ENCODE measurements around the gene NF2. TPM values are rescaled to one million over a fixed set of nuclear protein-coding genes. Genes with fewer than 3 reads are reported as not detected.

Gene NF2
- total RNA-seq, 2 experiments from 2014 or later, result 23.1 to 24.5 TPM

GRCh38 chr22:29604076-29604360 is 585 bp downstream of the NF2 start:
- H3K9me3 ChIP-seq (ENCODE audit: control insufficient read depth in 1 of 2, insufficient read depth in 1 of 2, low read length in 2 of 2), result no peaks in the 10 kb centered on the region
- peak overlapping the region; percentile 82 for H3K4me3 ChIP-seq (ENCODE audit: low read length)
- Mint-ChIP-seq H3K27me3 (no peaks in the 10 kb centered on the region), H3K27ac (peak overlapping the region; percentile 96), H3K4me1 (ENCODE audit: low read depth) (peaks cover 42% of the 10 kb centered on the region), H3K36me3 (ENCODE audit: low read depth) (peaks cover 21% of the 10 kb centered on the region), H3K9me3 (no peaks in the 10 kb centered on the region), H3K4me3 (peak overlapping the region; percentile 98)
- ChIA-PET POLR2A (interaction anchor here (0.7 to 2.8 kb wide), 19 partner anchors 13 to 1336 kb away, joined by 3 to 32 read pairs (median 4); partner anchors contain the start of genes ASCC2, MTMR3, NIPSNAP1 and THOC5), CTCF (interaction anchor here (1.5 to 2.4 kb wide), 3 partner anchors 12 to 22 kb away, joined by 4 to 14 read pairs (median 7); no protein-coding TSS in a partner anchor)
- peak overlapping the region; percentile 44 to 87 for H3K27ac ChIP-seq (ENCODE audit: low read depth in 1 of 2, low read length in 2 of 2)
- no peaks in the 10 kb centered on the region for H3K27me3 ChIP-seq (ENCODE audit: control insufficient read depth in 1 of 2, insufficient read depth in 2 of 2, low read length in 2 of 2)
- intact Hi-C loops (cut with DNase I, micrococcal nuclease), result loop anchor here (2.0 to 5.0 kb wide), 2 partner anchors 163 to 278 kb away; partner anchors contain the start of genes MTMR3 (in 1 of the 2), UQCR10 (in 1 of the 2) and ZMAT5 (in 1 of the 2)
- peaks cover 33% of the 10 kb centered on the region for H3K4me1 ChIP-seq (ENCODE audit: insufficient read depth, low read length)
- peaks cover 7% of the 10 kb centered on the region for H3K36me3 ChIP-seq (ENCODE audit: insufficient read depth, low read length)
- no peak for ATAC-seq (ENCODE audit: poor library complexity)
- peak in 3 of 14 experiments; percentile 20 to 48 (median 42) for DNase-seq
- TF ChIP-seq CTCF (IDR thresholded peaks at IDR 0.05), result no peak

- Histone ChIP-seq H3K4me3 (ENCODE audit: low read length) (peak overlapping the region; percentile 82), H3K27ac (ENCODE audit: low read depth in 1 of 2, low read length in 2 of 2) (no peak overlapping the region), H3K9me3 (ENCODE audit: control insufficient read depth in 1 of 2, insufficient read depth in 1 of 2, low read length in 2 of 2) (peaks cover 0 to 6% of the 10 kb centered on the region in 2 experiments), H3K36me3 (ENCODE audit: insufficient read depth, low read length) (peaks cover 7% of the 10 kb centered on the region), H3K27me3 (ENCODE audit: control insufficient read depth in 1 of 2, insufficient read depth in 2 of 2, low read length in 2 of 2) (no peaks in the 10 kb centered on the region), H3K4me1 (ENCODE audit: insufficient read depth, low read length) (peaks cover 33% of the 10 kb centered on the region)
- TF ChIP-seq CTCF (IDR thresholded peaks at IDR 0.05), result no peak
- ATAC-seq (ENCODE audit: poor library complexity) (no peak), DNase-seq (no peak)
- POLR2A ChIA-PET, result interaction anchor here (1.4 to 2.8 kb wide), 4 partner anchors 16 to 52 kb away, joined by 5 to 32 read pairs (median 14); partner anchors contain the start of gene THOC5
- no peaks in the 10 kb centered on the region for H3K27me3 Mint-ChIP-seq
- intact Hi-C loops (cut with DNase I, micrococcal nuclease), result loop anchor here in 1 of 2 experiments (2.0 kb wide), 1 partner anchor 161 kb away; the partner anchor contains the start of genes UQCR10 and ZMAT5
- no peak overlapping the region for H3K27ac Mint-ChIP-seq
- CTCF ChIA-PET, result interaction anchor here (0.6 to 2.4 kb wide), 4 partner anchors 18 to 278 kb away, joined by 3 to 14 read pairs (median 4); no protein-coding TSS in a partner anchor
- peaks cover 29% of the 10 kb centered on the region for H3K36me3 Mint-ChIP-seq (ENCODE audit: low read depth)
- H3K9me3 Mint-ChIP-seq, result no peaks in the 10 kb centered on the region
- peak overlapping the region; percentile 98 for H3K4me3 Mint-ChIP-seq
- H3K4me1 Mint-ChIP-seq (ENCODE audit: low read depth), result peaks cover 50% of the 10 kb centered on the region
Measured at GRCh38 chr22:29605527-29605850, 2.1 kb downstream of the NF2 start.

- peaks cover 50% of the 10 kb centered on the region for H3K4me1 Mint-ChIP-seq (ENCODE audit: low read depth)
- Histone ChIP-seq H3K27ac (ENCODE audit: low read depth in 1 of 2, low read length in 2 of 2) (no peak overlapping the region), H3K9me3 (ENCODE audit: control insufficient read depth in 1 of 2, insufficient read depth in 1 of 2, low read length in 2 of 2) (peaks cover 0 to 6% of the 10 kb centered on the region in 2 experiments), H3K4me3 (ENCODE audit: low read length) (no peak overlapping the region), H3K27me3 (ENCODE audit: control insufficient read depth in 1 of 2, insufficient read depth in 2 of 2, low read length in 2 of 2) (no peaks in the 10 kb centered on the region), H3K36me3 (ENCODE audit: insufficient read depth, low read length) (peaks cover 7% of the 10 kb centered on the region), H3K4me1 (ENCODE audit: insufficient read depth, low read length) (peaks cover 33% of the 10 kb centered on the region)
- peaks cover 29% of the 10 kb centered on the region for H3K36me3 Mint-ChIP-seq (ENCODE audit: low read depth)
- no peak overlapping the region for H3K27ac Mint-ChIP-seq
- H3K27me3 Mint-ChIP-seq, result no peaks in the 10 kb centered on the region
- ChIA-PET POLR2A (interaction anchor here (2.8 kb wide), 1 partner anchor 52 kb away, joined by 32 read pairs; the partner anchor contains the start of gene THOC5), CTCF (interaction anchor here (1.2 to 2.4 kb wide), 4 partner anchors 17 to 277 kb away, joined by 3 to 14 read pairs (median 4); no protein-coding TSS in a partner anchor)
- intact Hi-C loops (cut with DNase I, micrococcal nuclease), result no loop called here
- no peaks in the 10 kb centered on the region for H3K9me3 Mint-ChIP-seq
- H3K4me3 Mint-ChIP-seq, result peak overlapping the region; percentile 51
- ATAC-seq (ENCODE audit: poor library complexity) (no peak), DNase-seq (no peak)
- no peak for TF ChIP-seq CTCF (IDR thresholded peaks at IDR 0.05)
Measured at GRCh38 chr22:29606320-29606719, 2.9 kb downstream of the NF2 start.

All from CD4-positive, alpha-beta T cell (primary cell).